GM19351 (cell line): ENCODE data around the gene ASB4.

Experiments used
- ATAC-seq: cut with Tn5 transposase; IDR thresholded peaks from one replicate; pipeline ENCODE4 v1.9.1; 2021; ENCODE audit warnings: mild to moderate bottlenecking, moderate library complexity; ENCODE audit not compliant: unreplicated experiment

ASB4 gene

GRCh38 chr7:95525503-95525902 is 39.8 kb downstream of the ASB4 start:
- no peak for ATAC-seq

GRCh38 chr7:95526128-95526738 is 40.5 kb downstream of the ASB4 start:
- ATAC-seq: no peak

GRCh38 chr7:95527033-95527775 is 41.5 kb downstream of the ASB4 start:
- no peak for ATAC-seq

- no peak for ATAC-seq
Observed at GRCh38 chr7:95527776-95528250, 42.1 kb downstream of the ASB4 start.

- no peak for ATAC-seq
Observed at GRCh38 chr7:95529701-95530100, 44.0 kb downstream of the ASB4 start.

- no peak for ATAC-seq
Observed at GRCh38 chr7:95530881-95531280, 45.1 kb downstream of the ASB4 start.

GRCh38 chr7:95531605-95532219 is 46.0 kb downstream of the ASB4 start:
- no peak for ATAC-seq

GRCh38 chr7:95534796-95535195 is 49.1 kb downstream of the ASB4 start:
- no peak for ATAC-seq

GRCh38 chr7:95535662-95536061 is 49.9 kb downstream of the ASB4 start:
- ATAC-seq: no peak

- ATAC-seq: no peak
Observed at GRCh38 chr7:95536656-95537311, 51.0 kb downstream of the ASB4 start.

GRCh38 chr7:95537468-95537867 is 51.7 kb downstream of the ASB4 start:
- ATAC-seq: no peak

- ATAC-seq: no peak
Observed at GRCh38 chr7:95539426-95539825, 53.7 kb downstream of the ASB4 start.

- ATAC-seq: no peak
Observed at GRCh38 chr7:95540366-95540765, 54.6 kb downstream of the ASB4 start.

GRCh38 chr7:95543312-95543711 is 57.6 kb downstream of the ASB4 start:
- no peak for ATAC-seq

GRCh38 chr7:95544171-95544570 is 58.4 kb downstream of the ASB4 start:
- ATAC-seq: no peak

- ATAC-seq: no peak
Observed at GRCh38 chr7:95545007-95545615, 59.4 kb downstream of the ASB4 start.

GRCh38 chr7:95545673-95546072 is 59.9 kb downstream of the ASB4 start:
- no peak for ATAC-seq

GRCh38 chr7:95546647-95547046 is 60.9 kb downstream of the ASB4 start:
- no peak for ATAC-seq

- ATAC-seq: no peak
Observed at GRCh38 chr7:95547361-95548348, 61.9 kb downstream of the ASB4 start.
